ENCODE data around the gene N4BP2. TPM values are rescaled to one million over a fixed set of nuclear protein-coding genes. Genes with fewer than 3 reads are reported as not detected.

Gene N4BP2
- 4.8 and 5.7 TPM in 2 replicates for total RNA-seq

DNA sequence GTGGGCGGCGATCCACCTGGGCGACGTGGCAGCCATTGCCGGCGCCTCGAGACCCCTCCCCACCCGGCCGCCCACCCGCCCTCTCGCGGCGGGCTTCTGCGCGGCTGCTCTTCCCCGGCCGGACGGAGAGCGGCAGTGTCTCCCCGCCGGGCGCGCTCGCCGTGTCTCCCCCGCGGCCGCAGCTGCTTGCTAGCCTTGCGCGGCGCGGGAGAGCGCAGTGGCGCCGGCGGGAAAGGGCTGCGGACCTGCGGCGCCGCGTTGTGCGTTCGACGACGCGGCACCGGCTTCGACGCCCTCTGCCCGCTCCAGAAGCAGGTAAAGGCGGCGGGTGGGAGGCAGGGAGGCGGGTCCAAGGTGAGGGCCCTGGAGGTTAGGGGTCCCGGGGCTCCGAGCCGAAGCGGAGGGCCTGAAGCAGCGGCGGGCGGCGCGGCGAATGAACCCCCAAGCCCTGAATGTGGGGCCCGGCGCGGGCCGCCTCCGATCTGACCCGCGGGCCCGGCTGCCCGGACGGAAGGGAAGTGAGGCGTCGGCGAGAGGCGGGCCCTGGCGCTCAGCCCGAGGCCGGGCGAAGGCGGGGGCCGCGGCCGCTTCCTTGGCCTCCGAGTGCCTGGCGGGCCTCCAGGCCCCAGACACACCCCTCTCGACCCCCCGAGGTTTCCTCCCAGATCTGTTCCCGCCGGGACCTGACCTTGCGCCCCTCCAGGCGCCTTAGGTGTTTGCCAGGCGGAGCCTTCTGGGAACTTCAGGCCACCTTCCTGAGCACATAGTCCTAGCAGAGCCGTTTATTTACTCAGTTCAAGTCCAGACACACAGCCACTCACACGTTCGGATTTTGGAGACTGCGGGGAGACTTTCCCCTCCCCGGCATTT is at the start of gene N4BP2:
Gene N4BP2, plus strand, starts transcription at position 135 of the 870 bp plus-strand sequence. CDS start 40,491 bp downstream, outside the sequence.

GRCh38 chr4:40196724-40197281 is 140.2 kb downstream of the N4BP2 start, which contains the start of gene RHOH:
Gene RHOH, plus strand, starts transcription at chr4:40197031. Its CDS starts 46,356 bp downstream, at chr4:40243387.

Other genes with a start within 250 kb of the N4BP2 start
- gene PDS5A, start 78.9 kb upstream of the N4BP2 start, total RNA-seq = 42.3 and 49.6 TPM in 2 replicates
- not detected in 2 replicates for gene RHOH, start 140.2 kb downstream of the N4BP2 start, total RNA-seq